GM15510 (cell line): ENCODE results near the gene AGTRAP.

Experiments used
- POLR2A ChIP-seq: IDR thresholded peaks from 3 replicates; pipeline ENCODE4 v1.6.1; 2011; ENCODE audit warnings: borderline replicate concordance; ENCODE audit not compliant: insufficient read length; ENCODE audit errors: extremely low read depth

The AGTRAP gene

GRCh38 chr1:11721311-11721710 is 14.6 kb upstream of the AGTRAP start:
- TF ChIP-seq POLR2A: no peak

GRCh38 chr1:11722538-11722937 is 13.4 kb upstream of the AGTRAP start:
- TF ChIP-seq POLR2A: no peak

GRCh38 chr1:11725616-11726015 is 10.3 kb upstream of the AGTRAP start:
- no peak for TF ChIP-seq POLR2A

GRCh38 chr1:11727119-11727518 is 8.8 kb upstream of the AGTRAP start:
- no peak for TF ChIP-seq POLR2A

GRCh38 chr1:11728126-11728806 is 7.7 kb upstream of the AGTRAP start:
- no peak for TF ChIP-seq POLR2A

GRCh38 chr1:11729155-11729497 is 6.8 kb upstream of the AGTRAP start:
- no peak for TF ChIP-seq POLR2A

- no peak for TF ChIP-seq POLR2A
Measured at GRCh38 chr1:11729498-11730428, 6.2 kb upstream of the AGTRAP start.

GRCh38 chr1:11730429-11730891 is 5.5 kb upstream of the AGTRAP start:
- no peak for TF ChIP-seq POLR2A

GRCh38 chr1:11731691-11732283 is 4.1 kb upstream of the AGTRAP start:
- no peak for TF ChIP-seq POLR2A

- no peak for TF ChIP-seq POLR2A
Measured at GRCh38 chr1:11733306-11733705, 2.6 kb upstream of the AGTRAP start.

GRCh38 chr1:11735531-11735853 is 444 bp upstream of the AGTRAP start:
- no peak for TF ChIP-seq POLR2A

GRCh38 chr1:11736746-11737639 is 1.1 kb downstream of the AGTRAP start:
- no peak for TF ChIP-seq POLR2A

GRCh38 chr1:11738096-11738495 is 2.2 kb downstream of the AGTRAP start:
- no peak for TF ChIP-seq POLR2A

GRCh38 chr1:11738783-11739182 is 2.8 kb downstream of the AGTRAP start:
- TF ChIP-seq POLR2A: no peak
